NB4 (cell line): ENCODE measurements around the gene FUT3.

ENCODE experiments used
- CTCF ChIP-seq: IDR thresholded peaks from one replicate; pipeline ENCODE4 v1.5.1; 2012; ENCODE audit warnings: low read depth, low read length
- MAX ChIP-seq: IDR thresholded peaks from 2 replicates; pipeline ENCODE4 v1.6.1; 2011; ENCODE audit warnings: low read depth, low read length
- POLR2A ChIP-seq: IDR thresholded peaks from 2 replicates; pipeline ENCODE4 v1.6.1; 2011; ENCODE audit warnings: mild to moderate bottlenecking; ENCODE audit not compliant: insufficient read length; ENCODE audit errors: extremely low read depth

- TF ChIP-seq CTCF = no peak
- TF ChIP-seq POLR2A = no peak
- no peak for TF ChIP-seq MAX
These were observed 36.4 kb downstream of the FUT3 start for GRCh38 chr19:5814852-5815246.
